GM23338 (cell line): ENCODE results near the gene SCFD2. TPM values are rescaled to one million over a fixed set of nuclear protein-coding genes. Genes with fewer than 3 reads are reported as not detected.

Experiments
- ATAC-seq: fragments of 200-7000 bp; cut with Tn5 transposase; 3 replicates; pipeline ENCODE4 v1.9.1; 2020
- DNase-seq: peaks from one replicate; pipeline ENCODE4 v3.0.0-alpha.2; 2015; ENCODE audit warnings: low spot score
- H2AFZ ChIP-seq: fragments of 200-600 bp; sonication (generic); 2 replicates; pipeline ENCODE4 v1.8.0; 2016; ENCODE audit warnings: antibody characterized with exemption, mild to moderate bottlenecking, moderate library complexity
- H3F3A ChIP-seq: fragments of 200-600 bp; sonication (generic); replicated peaks from 2 replicates; pipeline ENCODE4 v1.8.0; 2017; ENCODE audit warnings: antibody characterized with exemption, mixed run types, low read depth
- H3K27ac ChIP-seq: fragments of 200-600 bp; sonication (generic); 2 replicates; pipeline ENCODE4 v1.6.1; 2016; ENCODE audit warnings: low read depth
- H3K27me3 ChIP-seq: fragments of 200-600 bp; sonication (generic); 2 replicates; pipeline ENCODE4 v1.8.0; 2016; ENCODE audit warnings: mild to moderate bottlenecking, mixed run types, moderate library complexity; ENCODE audit not compliant: insufficient read depth
- H3K36me3 ChIP-seq: fragments of 200-600 bp; sonication (generic); 2 replicates; pipeline ENCODE4 v1.8.0; 2016; ENCODE audit warnings: mild to moderate bottlenecking; ENCODE audit not compliant: insufficient read depth
- H3K4me1 ChIP-seq: fragments of 200-600 bp; sonication (generic); 2 replicates; pipeline ENCODE4 v1.8.0; 2016; ENCODE audit warnings: mild to moderate bottlenecking, moderate library complexity; ENCODE audit not compliant: insufficient read depth
- H3K4me2 ChIP-seq: fragments of 200-600 bp; sonication (generic); 2 replicates; pipeline ENCODE4 v1.7.1; 2017; ENCODE audit warnings: mixed run types
- H3K4me3 ChIP-seq: fragments of 200-600 bp; sonication (generic); 2 replicates; pipeline ENCODE4 v1.6.1; 2016; ENCODE audit warnings: mixed run types
- H3K79me2 ChIP-seq: fragments of 200-600 bp; sonication (generic); replicated peaks from 2 replicates; pipeline ENCODE4 v1.8.0; 2017; ENCODE audit warnings: mild to moderate bottlenecking; ENCODE audit not compliant: insufficient read depth
- H3K9me2 ChIP-seq: fragments of 200-600 bp; sonication (generic); 2 replicates; pipeline ENCODE4 v1.8.0; 2017; ENCODE audit not compliant: insufficient read depth
- H4K20me1 ChIP-seq: fragments of 200-600 bp; sonication (generic); replicated peaks from 2 replicates; pipeline ENCODE4 v1.8.0; 2017; ENCODE audit warnings: mild to moderate bottlenecking; ENCODE audit not compliant: insufficient read depth
- H3K27ac Mint-ChIP-seq: 2 replicates; pipeline ENCODE4 v1.8.0; 2020; ENCODE audit warnings: inconsistent platforms, mild to moderate bottlenecking, moderate library complexity, mixed read lengths
- H3K27me3 Mint-ChIP-seq: 3 replicates; pipeline ENCODE4 v1.8.0; 2022; ENCODE audit warnings: low read depth, mild to moderate bottlenecking, moderate library complexity, mixed read lengths, inconsistent platforms; ENCODE audit not compliant: insufficient read depth, poor library complexity
- H3K36me3 Mint-ChIP-seq: 3 replicates; pipeline ENCODE4 v1.8.0; 2021; ENCODE audit warnings: low read depth, mild to moderate bottlenecking, inconsistent platforms, moderate library complexity, mixed read lengths
- H3K4me1 Mint-ChIP-seq: 3 replicates; pipeline ENCODE4 v1.8.0; 2020; ENCODE audit warnings: mild to moderate bottlenecking, inconsistent platforms, mixed read lengths
- H3K4me3 Mint-ChIP-seq: 3 replicates; pipeline ENCODE4 v1.8.0; 2021; ENCODE audit warnings: moderate library complexity, mild to moderate bottlenecking, inconsistent platforms, mixed read lengths
- H3K9me3 Mint-ChIP-seq: 3 replicates; pipeline ENCODE4 v1.8.0; 2020; ENCODE audit warnings: moderate library complexity, mild to moderate bottlenecking, inconsistent platforms, mixed read lengths
- CREB1 ChIP-seq: fragments of 250-450 bp; sonication (Bioruptor Pico); IDR thresholded peaks from 2 replicates; pipeline ENCODE4 v1.5.0; 2020; ENCODE audit warnings: low read depth, mild to moderate bottlenecking, moderate library complexity
- EZH2 ChIP-seq: fragments of 200-600 bp; sonication (generic); IDR thresholded peaks from one replicate; pipeline ENCODE4 v1.8.0; 2017; ENCODE audit warnings: antibody characterized with exemption, mild to moderate bottlenecking, low read depth; ENCODE audit not compliant: unreplicated experiment
- EZH2phosphoT487 ChIP-seq: fragments of 200-600 bp; sonication (generic); IDR thresholded peaks from one replicate; pipeline ENCODE4 v1.8.1; 2018; ENCODE audit warnings: antibody characterized with exemption; ENCODE audit not compliant: unreplicated experiment
- JUNB ChIP-seq: IDR thresholded peaks from one replicate; pipeline ENCODE4 v1.6.1; 2016; ENCODE audit warnings: antibody characterized with exemption; ENCODE audit not compliant: unreplicated experiment
- NANOG ChIP-seq: IDR thresholded peaks from 2 replicates; pipeline ENCODE4 v1.6.1; 2016; ENCODE audit warnings: antibody characterized with exemption, borderline replicate concordance
- POLR2AphosphoS5 ChIP-seq: IDR thresholded peaks from 2 replicates; pipeline ENCODE4 v1.6.1; 2016; ENCODE audit warnings: antibody characterized with exemption, low read depth
- ZNF114 ChIP-seq: fragments of 250-450 bp; sonication (Bioruptor Pico); IDR thresholded peaks from 2 replicates; pipeline ENCODE4 v1.5.0; 2020; ENCODE audit warnings: mild to moderate bottlenecking, moderate library complexity
- ZNF331 ChIP-seq: fragments of 250-450 bp; sonication (Bioruptor Pico); IDR thresholded peaks from 2 replicates; pipeline ENCODE4 v1.5.0; 2020; ENCODE audit warnings: low read depth, mild to moderate bottlenecking, moderate library complexity
- polyA plus RNA-seq: library from polyadenylated mRNA; unstranded; fragments of >200 nt; fragmentation: Nextera tagmentation; extraction: Ambion mirVana; gene quantifications from 2 replicates; pipeline ENCODE4 v1.2.1, GENCODE V29; 2016
- total RNA-seq: library from RNA; depleted of rRNA; stranded (reverse); fragments of >200 nt; shearing (Covaris generic); gene quantifications from 2 replicates; pipeline ENCODE4 v1.2.3, GENCODE V29; 2014
- TF ChIP-seq, protein P1 (sequence below): IDR thresholded peaks from 2 replicates; pipeline ENCODE4 v1.6.1; 2016; ENCODE audit warnings: antibody characterized with exemption
- TF ChIP-seq, protein P2 (sequence below): IDR thresholded peaks from one replicate; pipeline ENCODE4 v1.6.1; 2018; ENCODE audit warnings: antibody characterized with exemption; ENCODE audit not compliant: unreplicated experiment

SCFD2 gene
- total and polyA plus RNA-seq, 2 experiments from 2014 or later = 5.7 to 17.5 TPM

DNA sequence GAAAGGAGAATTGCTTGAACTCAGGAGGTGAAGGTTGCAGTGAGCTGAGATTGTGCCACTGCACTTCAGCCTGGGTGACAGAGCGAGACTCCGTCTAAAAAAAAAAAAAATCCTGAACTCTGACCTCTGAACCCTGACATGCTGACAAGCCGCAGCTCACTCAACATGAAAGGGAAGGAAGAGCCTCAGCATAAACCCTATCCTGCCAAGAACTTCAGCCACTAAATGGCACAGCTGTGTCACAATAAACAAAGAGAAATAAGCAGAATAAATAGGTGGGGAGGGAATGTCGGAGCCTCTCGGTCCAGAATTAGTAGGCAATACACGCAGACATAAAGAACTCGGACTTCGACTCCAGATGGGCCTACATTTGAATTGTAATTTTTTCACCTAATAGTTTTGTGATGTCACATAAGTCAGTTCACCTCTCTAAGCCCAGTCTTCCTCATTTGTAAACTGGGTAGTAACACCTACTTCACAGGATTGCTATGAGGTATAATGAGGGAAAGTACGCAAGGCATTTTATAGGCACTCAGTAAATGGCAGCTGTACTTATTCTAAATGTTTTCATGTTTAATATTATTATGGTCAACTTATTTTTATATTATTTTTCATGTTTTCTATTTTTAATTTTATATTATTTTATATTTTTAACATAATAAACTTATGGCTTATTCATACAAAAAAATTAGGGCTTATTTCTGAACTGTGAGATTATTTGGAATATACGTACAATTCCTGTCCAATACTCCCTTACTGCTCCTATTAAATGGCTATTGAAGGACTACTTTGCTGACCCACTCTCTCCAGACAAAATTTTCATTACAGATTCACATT lies 243.4 kb downstream of the SCFD2 start (continued):
- no peak for TF ChIP-seq CREB1

DNA sequence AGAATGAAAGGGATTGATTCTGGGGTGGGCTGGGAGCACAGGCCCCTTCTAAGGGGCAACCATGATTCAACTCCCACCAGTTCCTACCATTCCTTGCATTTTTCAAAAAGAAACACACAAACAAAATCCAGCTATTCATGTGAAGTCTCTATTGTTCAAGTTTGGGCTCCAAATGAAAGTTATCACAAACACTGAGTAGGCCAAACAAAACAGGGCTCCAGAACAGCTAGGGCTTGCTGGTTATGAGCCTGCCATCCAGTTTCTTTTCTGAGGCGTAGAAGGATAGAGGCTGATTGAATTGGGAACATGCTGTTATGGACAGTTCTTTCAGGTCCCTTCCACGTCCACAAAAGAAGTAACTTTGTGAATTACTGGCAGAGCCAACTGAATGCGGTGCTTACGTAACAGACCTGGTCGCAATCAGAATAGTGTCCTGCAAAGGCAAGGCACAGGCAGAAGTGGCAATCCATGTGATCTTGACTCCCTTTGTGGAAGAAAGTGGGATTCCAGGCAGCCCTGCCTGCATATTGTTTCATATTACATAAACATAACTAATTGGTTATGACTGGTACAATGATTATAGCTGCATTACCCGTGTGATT lies 244.5 kb downstream of the SCFD2 start:
- no peaks in the 10 kb centered on the region for H4K20me1 ChIP-seq
- no peaks in the 10 kb centered on the region for H3K36me3 Mint-ChIP-seq
- no peaks in the 10 kb centered on the region for H3F3A ChIP-seq
- no peak for TF ChIP-seq JUNB
- TF ChIP-seq CREB1 = no peak
- TF ChIP-seq ZNF114 = no peak
- no peak for TF ChIP-seq EZH2
- TF ChIP-seq, protein P1, sequence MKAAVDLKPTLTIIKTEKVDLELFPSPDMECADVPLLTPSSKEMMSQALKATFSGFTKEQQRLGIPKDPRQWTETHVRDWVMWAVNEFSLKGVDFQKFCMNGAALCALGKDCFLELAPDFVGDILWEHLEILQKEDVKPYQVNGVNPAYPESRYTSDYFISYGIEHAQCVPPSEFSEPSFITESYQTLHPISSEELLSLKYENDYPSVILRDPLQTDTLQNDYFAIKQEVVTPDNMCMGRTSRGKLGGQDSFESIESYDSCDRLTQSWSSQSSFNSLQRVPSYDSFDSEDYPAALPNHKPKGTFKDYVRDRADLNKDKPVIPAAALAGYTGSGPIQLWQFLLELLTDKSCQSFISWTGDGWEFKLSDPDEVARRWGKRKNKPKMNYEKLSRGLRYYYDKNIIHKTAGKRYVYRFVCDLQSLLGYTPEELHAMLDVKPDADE = no peak
- TF ChIP-seq NANOG = no peak
- TF ChIP-seq ZNF331 (CRISPR knock-in tag) = no peak
- TF ChIP-seq, protein P2, sequence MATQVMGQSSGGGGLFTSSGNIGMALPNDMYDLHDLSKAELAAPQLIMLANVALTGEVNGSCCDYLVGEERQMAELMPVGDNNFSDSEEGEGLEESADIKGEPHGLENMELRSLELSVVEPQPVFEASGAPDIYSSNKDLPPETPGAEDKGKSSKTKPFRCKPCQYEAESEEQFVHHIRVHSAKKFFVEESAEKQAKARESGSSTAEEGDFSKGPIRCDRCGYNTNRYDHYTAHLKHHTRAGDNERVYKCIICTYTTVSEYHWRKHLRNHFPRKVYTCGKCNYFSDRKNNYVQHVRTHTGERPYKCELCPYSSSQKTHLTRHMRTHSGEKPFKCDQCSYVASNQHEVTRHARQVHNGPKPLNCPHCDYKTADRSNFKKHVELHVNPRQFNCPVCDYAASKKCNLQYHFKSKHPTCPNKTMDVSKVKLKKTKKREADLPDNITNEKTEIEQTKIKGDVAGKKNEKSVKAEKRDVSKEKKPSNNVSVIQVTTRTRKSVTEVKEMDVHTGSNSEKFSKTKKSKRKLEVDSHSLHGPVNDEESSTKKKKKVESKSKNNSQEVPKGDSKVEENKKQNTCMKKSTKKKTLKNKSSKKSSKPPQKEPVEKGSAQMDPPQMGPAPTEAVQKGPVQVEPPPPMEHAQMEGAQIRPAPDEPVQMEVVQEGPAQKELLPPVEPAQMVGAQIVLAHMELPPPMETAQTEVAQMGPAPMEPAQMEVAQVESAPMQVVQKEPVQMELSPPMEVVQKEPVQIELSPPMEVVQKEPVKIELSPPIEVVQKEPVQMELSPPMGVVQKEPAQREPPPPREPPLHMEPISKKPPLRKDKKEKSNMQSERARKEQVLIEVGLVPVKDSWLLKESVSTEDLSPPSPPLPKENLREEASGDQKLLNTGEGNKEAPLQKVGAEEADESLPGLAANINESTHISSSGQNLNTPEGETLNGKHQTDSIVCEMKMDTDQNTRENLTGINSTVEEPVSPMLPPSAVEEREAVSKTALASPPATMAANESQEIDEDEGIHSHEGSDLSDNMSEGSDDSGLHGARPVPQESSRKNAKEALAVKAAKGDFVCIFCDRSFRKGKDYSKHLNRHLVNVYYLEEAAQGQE = no peak
- no peak for TF ChIP-seq EZH2phosphoT487
- no peak for TF ChIP-seq POLR2AphosphoS5
- no peaks in the 10 kb centered on the region for H3K79me2 ChIP-seq
- 0 out of 2 replicates have a peak overlapping the region, but pooled peaks have one; percentile 26 for H3K27ac ChIP-seq
- no peaks in the 10 kb centered on the region for H3K27me3 Mint-ChIP-seq
- H3K4me2 ChIP-seq = no peak overlapping the region
- H3K4me1 ChIP-seq = no peaks in the 10 kb centered on the region
- H2AFZ ChIP-seq = no peak overlapping the region
- DNase-seq = no peak
- no peak for ATAC-seq
- H3K9me3 Mint-ChIP-seq = no peaks in the 10 kb centered on the region
- H3K9me2 ChIP-seq = 0 out of 2 replicates have a peak, but pooled peaks cover 4% of the 10 kb centered on the region
- H3K4me1 Mint-ChIP-seq = peaks cover 6% of the 10 kb centered on the region; the same call in 1 of the 3 replicates
- no peak overlapping the region for H3K4me3 ChIP-seq
- H3K27ac Mint-ChIP-seq = no peak overlapping the region
- no peak overlapping the region for H3K4me3 Mint-ChIP-seq
- H3K36me3 ChIP-seq = no peaks in the 10 kb centered on the region
- no peaks in the 10 kb centered on the region for H3K27me3 ChIP-seq
